ENCODE results near the gene NOA1. TPM values are rescaled to one million over a fixed set of nuclear protein-coding genes. Genes with fewer than 3 reads are reported as not detected.
A peak's percentile ranks its signal among the peaks of the same experiment; 100 is the strongest.

The NOA1 gene
- total and polyA plus RNA-seq, 11 donors: 5.3 to 23.0 (median 12.2) TPM

- Histone ChIP-seq H3K4me3 (peak overlapping the region; percentile 74 to 97 (median 93)), H3K4me1 (peaks cover 5 to 52% (median 39%) of the 10 kb centered on the region in 12 donors), H3K36me3 (peaks cover 0 to 36% (median 30%) of the 10 kb centered on the region in 9 donors), H3K27me3 (no peaks in the 10 kb centered on the region), H3K27ac (peak overlapping the region in 8 of 12 donors; percentile 79 to 93 (median 90)), H3K9me3 (peaks cover 0 to 20% (median 10%) of the 10 kb centered on the region in 12 donors)
- 2 to 6% (median 4%) methylated on average over 19 to 35 of the region's 35 CpGs for whole genome bisulfite sequencing, 4 donors
- intact Hi-C loops (cut with DNase I): loop anchor here in 8 of 10 donors (2.0 to 10.0 kb wide), 4 partner anchors 62 to 136 kb away; partner anchors contain the start of genes REST (in 6 of the 8) and IGFBP7 (in 1 of the 8)
- ATAC-seq (peak in 2 of 4 donors; percentile 0 to 9), DNase-seq (peak in 1 of 5 donors; percentile 34)
- TF ChIP-seq POLR2A (IDR thresholded peaks at IDR 0.05) (no peak), CTCF (IDR thresholded peaks at IDR 0.05) (no peak)
These were observed 1.0 kb downstream of the NOA1 start for GRCh38 chr4:56976283-56976836.

GRCh38 chr4:56973336-56973735 is 4.1 kb downstream of the NOA1 start:
- Histone ChIP-seq H3K9me3 (peaks cover 0 to 20% (median 10%) of the 10 kb centered on the region in 12 donors), H3K36me3 (peaks cover 0 to 66% (median 60%) of the 10 kb centered on the region in 9 donors), H3K27me3 (no peaks in the 10 kb centered on the region), H3K27ac (no peak overlapping the region), H3K4me1 (peaks cover 0 to 31% (median 19%) of the 10 kb centered on the region in 12 donors), H3K4me3 (no peak overlapping the region)
- ATAC-seq (no peak), DNase-seq (no peak)
- WGBS, 4 donors: 93 to 99% (median 97%) methylated on average over 3 of the region's 3 CpGs
- intact Hi-C loops (cut with DNase I): loop anchor here in 2 of 10 donors (5.0 to 10.0 kb wide), 2 partner anchors 59 to 61 kb away; no protein-coding TSS in a partner anchor
- no peak for TF ChIP-seq CTCF (IDR thresholded peaks at IDR 0.05)
- no peak for TF ChIP-seq POLR2A (IDR thresholded peaks at IDR 0.05)

GRCh38 chr4:56972809-56973208 is 4.6 kb downstream of the NOA1 start:
- H3K9me3 ChIP-seq: peaks cover 0 to 20% (median 10%) of the 10 kb centered on the region in 12 donors
- peaks cover 0 to 72% (median 66%) of the 10 kb centered on the region in 9 donors for H3K36me3 ChIP-seq
- H3K27me3 ChIP-seq: no peaks in the 10 kb centered on the region
- TF ChIP-seq CTCF (IDR thresholded peaks at IDR 0.05) (no peak), POLR2A (IDR thresholded peaks at IDR 0.05) (no peak)
- DNase-seq (no peak), ATAC-seq (no peak)
- intact Hi-C loops (cut with DNase I): loop anchor here in 2 of 10 donors (5.0 to 10.0 kb wide), 2 partner anchors 58 to 61 kb away; no protein-coding TSS in a partner anchor
- peaks cover 0 to 25% (median 18%) of the 10 kb centered on the region in 12 donors for H3K4me1 ChIP-seq
- H3K27ac ChIP-seq: no peak overlapping the region
- H3K4me3 ChIP-seq: no peak overlapping the region

GRCh38 chr4:56972389-56972788 is 5.0 kb downstream of the NOA1 start:
- intact Hi-C loops (cut with DNase I): loop anchor here in 2 of 10 donors (5.0 to 10.0 kb wide), 2 partner anchors 58 to 60 kb away; no protein-coding TSS in a partner anchor
- no peaks in the 10 kb centered on the region for H3K27me3 ChIP-seq
- no peak for TF ChIP-seq CTCF (IDR thresholded peaks at IDR 0.05)
- TF ChIP-seq POLR2A (IDR thresholded peaks at IDR 0.05): no peak
- peaks cover 0 to 25% (median 18%) of the 10 kb centered on the region in 12 donors for H3K4me1 ChIP-seq
- ATAC-seq: no peak
- DNase-seq: no peak
- H3K36me3 ChIP-seq: peaks cover 0 to 76% (median 70%) of the 10 kb centered on the region in 9 donors
- WGBS, 4 donors: 94 to 99% (median 97%) methylated on average over 2 of the region's 2 CpGs
- no peak overlapping the region for H3K4me3 ChIP-seq
- peaks cover 0 to 20% (median 10%) of the 10 kb centered on the region in 12 donors for H3K9me3 ChIP-seq
- H3K27ac ChIP-seq: no peak overlapping the region

Data from heart left ventricle (tissue), 16 donors.